Measurements from ENCODE around the gene SMARCB1. TPM values are rescaled to one million over a fixed set of nuclear protein-coding genes. Genes with fewer than 3 reads are reported as not detected.

SMARCB1 gene
- polyA plus RNA-seq, 1 donor = 79.3 TPM

DNA sequence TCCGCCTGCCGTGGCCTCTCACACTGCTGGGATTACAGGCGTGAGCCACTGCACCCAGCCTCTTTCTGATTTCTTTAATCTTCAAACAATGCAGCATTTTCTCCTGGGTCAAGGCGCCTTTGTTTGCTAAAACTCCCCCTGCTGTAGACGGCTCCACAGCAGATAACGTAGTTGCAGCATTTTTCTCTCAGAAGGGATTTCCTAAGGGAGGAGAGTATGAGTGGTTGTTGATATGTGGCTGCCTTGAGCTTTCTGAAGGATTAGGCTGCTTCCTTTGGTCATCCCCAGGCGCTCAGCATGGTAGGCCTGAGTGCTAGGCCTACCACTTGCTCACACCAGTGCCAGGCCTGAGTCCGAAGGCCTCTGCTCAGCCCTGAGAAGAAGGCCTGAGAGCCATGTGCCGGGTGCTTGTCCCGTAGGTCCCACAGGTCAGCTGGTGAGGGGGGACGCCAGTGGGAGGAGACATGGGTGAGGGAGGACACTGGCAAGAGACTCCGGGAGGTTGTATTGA lies 18.1 kb downstream of the SMARCB1 start:
- no peak for DNase-seq

DNA sequence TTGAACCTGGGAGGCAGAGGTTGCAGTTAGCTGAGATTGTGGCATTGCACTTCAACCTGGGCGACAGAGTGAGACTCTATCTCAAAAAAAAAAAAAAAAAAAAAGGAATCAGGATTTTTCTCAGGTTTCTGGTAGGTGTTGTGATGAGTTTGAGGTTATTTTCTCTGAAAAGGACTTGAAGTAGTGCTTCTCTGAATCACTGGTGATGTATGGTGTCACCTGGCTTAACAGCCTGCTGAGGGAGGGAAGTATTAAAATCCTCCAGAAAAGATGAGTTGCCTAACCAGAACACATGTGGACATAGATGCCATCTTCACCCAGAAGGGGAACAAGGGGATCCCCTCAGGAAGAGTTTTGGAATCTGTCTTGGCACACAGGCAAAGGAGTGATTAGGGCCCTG lies 20.1 kb downstream of the SMARCB1 start:
- no peak for DNase-seq

DNA sequence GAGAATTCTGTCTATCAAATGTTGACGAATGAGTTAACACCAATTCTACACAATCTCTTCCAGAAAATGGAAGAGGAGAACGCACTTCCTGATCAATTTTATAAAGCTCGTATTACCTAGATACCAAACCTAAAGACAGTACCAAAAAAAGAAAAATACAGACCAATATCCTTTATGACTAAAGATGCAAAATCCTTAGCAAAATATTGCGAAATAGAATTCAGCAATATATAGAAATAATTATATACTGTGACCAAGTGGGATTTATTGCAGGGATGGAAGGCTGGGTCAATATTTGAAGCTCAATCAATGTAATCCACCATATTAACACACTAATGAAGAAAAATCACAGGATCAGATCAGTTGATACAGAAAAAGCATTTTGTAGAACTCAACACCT lies 25.6 kb downstream of the SMARCB1 start:
- DNase-seq = no peak

DNA sequence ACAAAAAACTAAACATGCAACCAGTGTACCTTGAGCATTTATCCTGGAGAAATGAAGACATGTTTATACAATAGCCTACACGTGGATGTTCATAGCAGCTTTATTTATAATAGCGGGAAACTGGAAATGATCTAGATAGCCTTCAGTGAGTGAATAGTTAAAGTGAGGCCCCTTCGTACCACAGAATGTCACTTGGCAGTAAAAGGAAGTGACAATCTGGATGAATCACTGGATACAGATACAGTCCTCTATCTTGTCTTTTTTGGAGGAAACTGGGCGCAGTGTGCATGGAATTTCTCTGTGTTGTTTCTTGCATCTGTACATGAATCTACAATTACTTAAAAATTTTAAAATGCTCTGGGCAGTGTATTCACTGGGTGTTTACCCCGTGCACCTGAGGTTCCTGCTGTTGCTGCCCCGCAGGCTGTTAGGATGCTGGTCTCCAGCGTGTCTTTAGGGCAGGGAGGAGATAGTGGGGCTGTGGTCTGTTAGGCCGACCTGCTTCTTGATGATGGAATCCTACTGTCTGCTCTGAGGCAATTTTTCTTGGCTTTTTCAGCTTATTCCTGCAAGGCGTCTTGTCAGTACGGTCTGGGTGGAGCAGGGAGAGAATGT lies 28.9 kb downstream of the SMARCB1 start:
- DNase-seq = no peak

DNA sequence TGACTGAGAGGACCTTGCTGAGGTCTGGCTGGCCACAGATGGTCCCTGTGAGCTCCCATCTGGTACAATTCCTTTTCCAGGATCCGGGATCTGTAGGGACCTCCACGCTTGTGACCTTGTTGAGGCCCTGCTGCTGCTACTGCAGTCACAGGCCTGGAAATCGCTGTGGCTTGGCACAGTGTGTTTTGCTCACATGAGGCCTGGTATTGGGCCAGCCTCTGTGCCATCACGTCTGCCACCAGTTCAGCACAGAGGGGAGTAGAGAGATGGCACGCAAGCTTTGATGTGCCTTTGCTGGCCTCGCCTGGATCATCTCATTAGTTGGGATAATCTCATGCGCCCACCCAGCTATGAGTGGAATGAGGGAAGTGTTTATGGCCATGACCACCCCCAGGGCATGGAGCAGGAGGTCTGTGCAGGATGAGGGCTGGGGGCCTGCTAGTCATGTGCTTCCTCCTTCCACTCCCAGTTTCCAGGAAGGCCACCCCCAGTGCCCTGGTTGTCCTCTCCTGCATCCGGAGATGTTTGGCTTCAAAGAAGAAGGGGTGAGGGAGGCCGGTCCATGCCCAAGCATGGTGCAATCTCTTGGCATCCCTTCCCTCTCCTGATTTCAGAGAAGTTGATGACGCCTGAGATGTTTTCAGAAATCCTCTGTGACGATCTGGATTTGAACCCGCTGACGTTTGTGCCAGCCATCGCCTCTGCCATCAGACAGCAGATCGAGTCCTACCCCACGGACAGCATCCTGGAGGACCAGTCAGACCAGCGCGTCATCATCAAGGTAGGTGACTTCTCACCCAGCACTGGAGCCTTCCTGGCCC lies 29.6 kb downstream of the SMARCB1 start:
- no peak for DNase-seq

DNA sequence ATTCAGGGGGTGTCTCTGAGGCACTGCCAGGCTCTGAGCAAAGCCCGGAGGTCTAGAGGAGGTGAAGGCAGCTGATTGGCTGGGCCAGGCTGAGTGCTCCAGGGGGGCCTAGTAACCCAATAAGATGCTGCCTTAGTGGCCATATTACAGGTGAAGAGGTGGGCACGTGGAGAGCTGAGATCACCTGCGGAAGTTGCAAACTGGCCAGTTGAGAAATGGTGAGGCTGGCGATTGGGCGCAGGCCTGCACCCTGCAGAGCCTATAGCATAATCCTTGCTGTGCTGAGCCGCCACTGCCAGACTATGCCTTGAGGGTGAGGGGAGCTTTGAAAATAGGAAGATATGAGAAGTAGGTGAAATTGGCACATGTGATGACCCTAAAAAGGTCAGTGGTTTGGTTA lies 30.4 kb downstream of the SMARCB1 start:
- DNase-seq = no peak

DNA sequence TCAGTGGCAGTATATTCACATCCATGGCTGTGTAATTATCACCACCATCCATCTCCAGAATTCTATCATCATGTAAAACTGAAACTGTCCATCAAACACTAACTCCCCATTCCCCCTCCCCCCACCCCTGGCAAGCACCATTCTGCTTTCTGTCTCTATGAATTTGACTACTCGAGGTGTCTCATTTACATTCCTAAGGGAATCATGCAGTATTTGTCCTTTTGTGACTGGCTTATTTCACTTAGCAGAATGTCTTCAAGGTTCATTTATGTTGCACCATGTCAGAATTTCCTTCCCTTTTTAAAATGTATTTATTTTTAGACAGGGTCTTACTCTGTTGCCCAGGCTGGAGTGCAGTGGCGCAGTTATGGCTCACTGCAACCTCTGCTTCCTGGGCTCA lies 31.8 kb downstream of the SMARCB1 start:
- DNase-seq = no peak

DNA sequence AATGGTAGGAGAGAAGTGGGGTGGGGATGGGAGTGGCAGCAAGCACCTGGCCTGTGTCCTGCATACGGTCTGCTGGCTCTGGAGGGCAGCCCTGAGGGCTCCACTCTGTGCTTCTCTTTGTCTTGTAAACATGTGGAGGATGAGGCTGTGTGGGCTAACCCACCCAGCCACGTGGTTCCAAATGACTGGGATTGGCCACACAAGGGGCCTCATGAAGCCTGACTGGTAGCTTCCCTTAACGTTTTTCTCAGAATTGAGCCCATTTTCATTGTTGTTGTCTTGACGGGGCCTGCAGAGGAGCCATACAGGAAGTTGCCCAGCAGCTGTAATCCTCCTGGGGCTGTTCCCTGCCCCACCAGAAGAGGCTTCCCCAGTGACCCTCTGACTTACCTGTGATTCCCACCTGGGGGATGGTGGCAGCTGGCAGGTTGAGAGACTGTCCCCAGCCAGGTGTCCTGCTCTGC lies 34.0 kb downstream of the SMARCB1 start:
- DNase-seq = no peak

DNA sequence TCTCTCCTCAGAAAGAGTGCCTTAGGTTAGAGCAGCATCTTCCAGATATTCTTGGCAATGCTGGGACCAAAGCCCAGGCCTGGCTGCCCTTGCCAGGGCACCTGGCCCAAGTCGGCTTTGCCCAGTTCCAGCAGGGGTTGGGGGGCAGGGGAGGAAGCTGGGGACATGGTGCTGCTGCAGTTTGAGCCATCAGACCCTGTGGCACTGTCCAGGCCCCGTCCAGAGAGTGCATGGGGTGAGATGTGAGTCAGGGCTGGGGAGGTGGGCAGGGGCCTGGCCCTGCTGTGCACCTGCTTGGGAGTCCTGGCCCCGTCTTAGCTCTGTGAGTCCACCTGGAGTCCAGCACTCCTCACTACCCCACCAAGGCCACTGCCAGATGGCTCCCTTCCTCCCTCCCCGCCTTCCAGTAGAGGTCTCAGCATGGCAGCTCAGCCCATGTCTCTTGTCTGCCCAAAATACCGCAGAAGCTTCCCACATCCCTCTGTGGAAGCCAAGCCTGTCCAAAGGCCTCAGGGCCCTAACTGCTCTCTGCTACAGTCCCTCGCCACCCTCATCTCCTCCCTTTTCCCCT lies 35.4 kb downstream of the SMARCB1 start:
- no peak for DNase-seq

DNA sequence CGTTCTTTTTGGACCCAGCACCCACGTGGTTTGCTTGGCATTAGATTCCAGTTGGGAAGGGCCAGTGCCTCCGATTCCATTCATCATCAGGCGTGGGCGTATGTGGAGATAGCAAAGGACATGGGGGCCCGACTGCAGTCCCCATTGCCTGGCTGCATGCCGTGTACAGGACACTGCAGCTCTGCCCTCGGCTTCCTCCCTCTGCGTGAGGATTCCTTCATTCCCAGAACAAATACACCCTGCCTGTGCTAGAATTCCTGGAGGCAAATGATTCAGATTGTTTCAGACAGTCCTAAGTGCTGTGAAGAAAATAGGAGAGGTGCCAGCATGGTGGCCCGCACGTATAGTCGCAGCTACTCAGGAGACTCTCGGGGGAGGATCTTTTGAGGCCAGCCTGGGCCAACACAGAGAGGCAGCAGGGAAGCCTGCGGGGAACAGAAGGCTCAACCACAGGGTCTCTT lies 36.6 kb downstream of the SMARCB1 start:
- no peak for DNase-seq

DNA sequence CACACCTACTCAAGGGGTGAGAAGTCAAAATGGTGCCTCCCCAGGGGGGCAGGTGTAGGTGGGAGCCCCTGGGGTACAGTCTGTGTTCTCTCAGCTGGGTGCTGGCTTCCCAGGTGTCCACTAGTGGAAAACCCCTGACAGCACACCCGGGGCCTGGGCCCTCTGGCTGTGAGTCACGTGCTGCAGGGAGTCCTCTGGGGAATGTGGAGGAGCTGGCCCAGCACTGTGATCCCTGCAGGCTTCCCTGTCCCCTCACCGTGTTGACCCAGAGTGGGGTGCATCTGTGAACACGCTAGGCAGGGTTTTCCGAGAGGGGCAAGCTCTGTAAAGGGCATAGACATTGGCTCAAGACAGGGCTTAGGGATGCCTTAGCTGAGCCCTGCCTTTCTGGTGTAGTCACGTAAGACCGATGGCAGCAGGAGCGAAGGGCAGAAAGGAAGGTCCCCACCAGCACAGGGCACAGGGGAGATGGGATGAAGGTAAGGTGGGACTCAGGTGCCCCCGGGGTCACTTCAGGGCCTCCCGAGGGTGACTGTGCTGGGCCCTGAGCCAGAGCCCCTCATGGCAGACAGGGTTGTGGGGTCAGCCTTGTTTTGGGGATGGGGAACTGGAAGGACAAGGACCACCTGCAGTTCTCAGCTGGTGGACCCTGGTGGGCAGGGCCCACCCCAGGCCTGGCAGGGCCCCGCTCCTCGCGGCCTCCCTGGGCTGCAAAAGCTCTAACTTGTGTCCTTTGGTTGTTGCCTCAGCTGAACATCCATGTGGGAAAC lies 37.9 kb downstream of the SMARCB1 start:
- DNase-seq = no peak

DNA sequence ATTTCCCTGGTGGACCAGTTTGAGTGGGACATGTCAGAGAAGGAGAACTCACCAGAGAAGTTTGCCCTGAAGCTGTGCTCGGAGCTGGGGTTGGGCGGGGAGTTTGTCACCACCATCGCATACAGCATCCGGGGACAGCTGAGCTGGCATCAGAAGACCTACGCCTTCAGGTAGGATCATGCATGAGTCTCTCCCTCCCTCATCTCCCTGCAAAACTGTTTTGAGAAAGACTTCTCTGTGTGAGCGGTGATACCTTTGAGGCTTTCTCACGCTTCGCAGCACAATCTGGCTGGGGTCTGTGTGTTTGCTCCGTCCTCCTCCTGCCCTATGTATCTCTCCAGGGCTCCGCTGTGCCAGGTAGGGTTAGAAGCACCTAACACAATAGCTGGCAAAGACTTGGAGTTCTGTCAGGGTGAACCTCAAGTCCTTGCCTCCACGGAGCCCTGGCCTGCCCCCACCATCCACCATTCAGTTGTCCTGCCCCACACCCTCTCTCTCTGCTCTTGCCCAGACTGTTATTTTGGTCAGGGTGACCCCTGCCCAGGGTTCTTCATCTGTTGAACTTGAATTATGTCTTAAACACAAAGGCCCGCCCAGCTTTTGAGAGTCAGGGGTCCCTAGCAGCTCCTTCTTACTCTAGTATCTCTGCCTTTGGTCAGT lies 38.6 kb downstream of the SMARCB1 start:
- no peak for DNase-seq

DNA sequence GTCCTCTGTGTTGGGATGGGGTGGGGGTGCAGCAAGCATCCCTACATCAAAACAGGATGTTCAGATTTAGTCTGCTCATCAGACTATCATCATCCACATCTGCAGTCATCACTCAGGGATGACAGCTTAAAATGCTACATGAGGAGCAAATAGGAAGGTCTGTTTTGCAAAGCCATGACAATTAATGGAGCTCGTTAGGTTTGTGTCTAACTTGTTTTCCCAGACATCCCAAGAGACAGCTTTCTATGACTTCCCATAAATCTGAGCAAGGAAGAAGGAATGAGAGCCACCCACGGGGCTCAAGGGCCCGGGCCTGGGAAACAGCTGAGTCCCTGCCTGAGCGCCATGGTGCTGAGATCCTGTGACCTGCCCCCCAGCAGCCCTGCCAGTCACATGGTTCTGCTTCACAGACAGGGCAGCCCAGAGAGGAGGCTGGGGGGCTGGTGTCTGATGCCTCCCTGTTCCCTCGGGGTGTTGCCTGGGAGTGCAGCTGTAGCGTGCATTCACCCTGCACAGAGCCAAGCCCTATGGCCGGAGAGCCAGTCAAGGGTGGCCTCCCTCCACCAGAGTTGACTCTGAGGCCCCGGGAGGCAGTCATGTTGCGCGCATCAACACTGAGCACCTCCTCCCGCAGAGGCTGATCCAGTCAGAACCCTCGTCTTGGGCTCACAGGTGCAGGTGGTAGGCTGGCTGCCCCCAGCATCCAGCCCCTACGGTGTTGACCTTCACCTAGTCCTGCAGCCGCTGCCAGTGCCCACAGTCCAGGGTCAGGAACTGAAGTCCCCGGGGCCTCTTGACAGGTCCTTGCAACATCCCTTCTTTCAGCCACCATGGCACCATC lies 40.0 kb downstream of the SMARCB1 start:
- DNase-seq = no peak

DNA sequence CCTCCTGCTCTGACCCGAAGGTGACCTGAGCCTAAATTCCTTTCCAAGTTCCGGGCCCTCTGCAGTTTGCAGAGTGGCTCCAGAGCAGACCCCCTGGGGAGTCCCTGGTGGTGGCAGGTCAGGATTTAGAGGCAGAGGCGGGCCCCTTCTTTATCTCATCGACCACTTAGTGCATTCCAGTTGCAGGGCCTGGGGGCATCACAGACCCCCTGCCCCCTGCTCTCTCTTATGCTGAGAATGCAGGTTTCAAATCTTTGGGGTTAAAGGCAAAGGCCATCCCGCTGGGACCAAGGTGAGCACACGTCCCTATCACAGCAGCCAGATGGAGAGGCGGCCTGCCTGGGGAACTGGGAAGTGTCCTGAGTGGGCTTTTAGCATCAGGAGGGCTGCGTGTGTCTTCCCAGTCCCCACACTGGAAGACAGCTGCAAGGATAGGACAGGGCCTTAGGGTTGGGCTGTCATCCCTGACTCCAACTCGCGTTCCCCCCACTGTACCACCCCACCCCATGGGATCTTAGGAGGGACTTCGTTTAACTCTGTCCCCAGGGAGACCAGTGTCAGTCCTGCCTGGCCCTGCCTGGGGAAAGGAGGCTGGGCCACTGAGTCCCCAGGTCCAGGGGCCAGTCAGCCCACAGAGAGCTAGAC lies 40.7 kb downstream of the SMARCB1 start:
- DNase-seq = no peak

DNA sequence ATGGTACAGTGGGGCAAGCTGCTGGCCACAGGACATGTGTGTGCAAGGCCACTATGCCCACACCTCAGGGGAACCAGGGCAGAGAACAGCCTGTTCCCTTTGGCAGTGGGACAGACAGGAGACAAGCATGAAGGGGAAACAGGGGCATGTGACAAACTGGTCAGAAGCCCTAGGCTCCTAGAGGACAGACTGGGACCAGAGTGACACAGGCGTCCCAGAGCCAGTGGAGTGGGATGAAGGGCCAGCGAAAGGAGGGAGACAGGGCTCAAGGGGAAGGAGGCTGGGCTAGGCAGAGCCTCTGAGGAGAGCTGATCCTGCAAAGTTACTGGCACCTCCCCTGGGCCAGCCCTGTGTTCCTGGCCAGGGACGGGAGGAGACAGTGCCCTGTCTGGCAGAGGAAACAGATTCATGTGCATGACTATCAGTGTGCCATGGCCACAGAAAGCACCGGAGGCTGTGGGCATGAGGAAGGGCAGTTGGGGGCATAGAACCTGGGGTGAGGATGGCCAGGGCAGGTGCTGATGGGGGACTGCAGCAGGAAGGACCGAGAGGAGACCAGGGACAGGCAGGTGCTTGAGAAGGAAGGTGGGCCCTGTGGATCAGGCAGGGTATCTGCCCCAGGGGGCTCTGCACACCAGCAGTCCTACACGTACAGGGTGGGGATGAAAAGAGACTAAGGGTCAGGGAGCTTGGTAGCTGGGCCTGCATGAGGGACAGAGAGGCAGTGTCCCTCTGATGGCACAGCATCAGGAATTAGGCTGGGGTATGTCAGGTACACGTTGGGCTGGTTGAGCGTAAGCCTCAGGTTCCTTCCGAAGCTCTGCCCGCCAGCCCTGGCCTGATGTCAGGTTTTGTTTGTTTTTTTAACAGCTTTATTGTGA lies 42.3 kb downstream of the SMARCB1 start:
- DNase-seq = no peak

DNA sequence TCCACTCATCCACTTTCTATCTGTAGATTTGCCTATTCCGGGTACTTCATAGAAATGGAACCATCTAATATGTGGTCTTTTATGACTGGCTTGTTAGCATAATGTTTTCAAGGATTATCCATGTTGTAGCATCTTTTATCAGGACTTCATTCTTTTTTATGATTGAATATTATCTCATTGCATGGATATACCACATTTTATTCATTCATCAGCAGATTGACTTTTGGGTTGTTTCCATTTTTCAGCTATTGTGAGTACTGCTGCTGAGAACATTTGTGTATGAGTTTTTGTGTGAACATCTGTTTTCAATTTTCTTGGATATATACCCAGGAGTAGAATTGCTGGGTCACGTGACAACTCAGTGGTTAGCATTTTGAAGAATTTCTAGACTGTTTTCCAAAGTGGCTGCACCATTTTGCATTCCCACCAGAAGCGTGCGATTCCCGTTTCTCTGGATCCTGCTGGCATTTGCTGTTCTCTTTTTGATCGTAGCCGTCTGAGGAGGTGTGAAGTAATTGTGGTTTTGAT lies 43.1 kb downstream of the SMARCB1 start:
- peak; percentile 60 for DNase-seq

DNA sequence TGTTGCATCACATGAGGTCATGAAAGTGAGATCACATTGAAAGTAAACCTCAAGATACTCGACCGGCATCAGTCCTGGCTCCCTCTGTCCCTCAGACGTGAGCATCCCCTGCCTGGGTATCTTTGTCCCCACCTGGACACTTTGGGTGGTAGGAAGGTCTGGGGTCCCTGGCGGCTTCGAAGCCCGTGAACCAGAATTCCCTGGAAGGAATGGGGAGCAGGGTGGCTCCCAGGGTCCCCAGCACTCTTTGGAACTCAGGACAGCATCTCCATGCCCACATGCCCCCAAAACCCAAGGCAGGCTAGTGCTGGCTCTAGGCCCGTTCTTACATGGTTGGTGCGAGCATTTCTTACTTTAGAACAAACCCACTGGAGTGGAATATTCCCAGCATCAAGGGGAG lies 44.5 kb downstream of the SMARCB1 start:
- no peak for DNase-seq

DNA sequence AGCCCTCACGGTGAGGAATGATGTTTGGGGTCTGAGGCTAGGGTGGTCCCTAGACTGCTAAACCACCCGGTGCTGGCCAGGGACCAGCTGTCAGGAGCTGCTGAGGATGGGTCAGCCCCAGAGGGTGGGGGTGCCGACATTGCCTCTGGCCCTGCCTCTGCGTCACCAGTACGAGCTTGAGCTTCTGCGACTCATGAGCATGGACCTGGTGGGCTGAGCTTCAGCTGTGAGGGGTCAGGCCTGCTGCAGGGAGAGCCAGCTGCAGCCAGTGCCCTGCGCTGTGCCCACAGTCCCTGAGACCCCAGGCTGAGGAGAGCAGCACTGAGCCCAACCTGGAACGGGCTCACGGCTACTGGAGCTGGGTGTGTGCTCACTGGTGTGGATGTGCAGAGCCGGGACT lies 45.0 kb downstream of the SMARCB1 start:
- no peak for DNase-seq

DNA sequence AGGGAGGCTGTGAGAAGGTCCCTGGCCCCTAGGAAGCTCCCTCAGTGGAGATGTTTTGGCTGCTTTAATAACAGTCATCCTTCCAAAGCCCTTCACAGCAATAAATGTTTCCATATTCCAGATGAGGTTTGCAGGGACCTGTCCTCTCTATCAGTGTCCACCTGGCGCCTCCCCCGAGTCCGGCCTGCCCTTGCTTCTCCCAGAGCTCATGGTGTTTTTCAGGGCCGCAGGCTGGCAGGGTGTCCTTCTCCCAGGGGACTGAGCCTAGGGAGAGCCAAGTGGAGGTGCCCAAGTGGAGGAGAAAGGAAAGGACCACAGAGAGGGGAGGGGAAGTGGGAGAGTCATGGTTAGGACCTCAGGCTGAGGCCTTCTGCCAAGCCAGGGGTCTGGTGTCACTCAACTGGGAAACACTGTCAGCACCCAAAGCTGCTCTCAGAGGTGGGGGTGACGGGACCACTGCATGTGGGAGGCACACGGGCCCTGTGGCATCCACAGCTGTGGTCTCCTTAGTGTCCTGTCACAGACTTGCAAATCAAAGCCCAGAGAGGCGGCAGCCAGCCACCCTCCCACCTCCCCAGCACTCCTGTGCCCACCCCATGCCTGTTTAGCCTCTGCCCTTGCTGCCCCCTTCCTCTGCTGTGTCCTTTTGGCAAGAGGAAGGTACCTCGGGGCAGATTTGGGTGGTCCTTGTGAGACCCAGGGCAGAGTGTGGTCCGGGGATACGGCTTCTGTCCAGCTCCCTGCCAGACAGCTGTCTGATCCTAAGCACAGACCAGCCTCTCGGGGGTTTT lies 45.7 kb downstream of the SMARCB1 start:
- DNase-seq = no peak

Measured in hindlimb muscle (tissue), 1 donor.